HG03521 (cell line): ENCODE measurements around the gene HMCN1.
A peak's percentile ranks its signal among the peaks of the same experiment; 100 is the strongest.

ENCODE experiments used
- ATAC-seq: cut with Tn5 transposase; IDR thresholded peaks from one replicate; pipeline ENCODE4 v1.9.1; 2021; ENCODE audit warnings: mild to moderate bottlenecking, moderate library complexity; ENCODE audit not compliant: unreplicated experiment

Gene HMCN1

GRCh38 chr1:186063091-186063657 lies 329.0 kb downstream of the HMCN1 start:
- no peak for ATAC-seq

- no peak for ATAC-seq
Measured at GRCh38 chr1:186066411-186066810, 332.2 kb downstream of the HMCN1 start.

DNA sequence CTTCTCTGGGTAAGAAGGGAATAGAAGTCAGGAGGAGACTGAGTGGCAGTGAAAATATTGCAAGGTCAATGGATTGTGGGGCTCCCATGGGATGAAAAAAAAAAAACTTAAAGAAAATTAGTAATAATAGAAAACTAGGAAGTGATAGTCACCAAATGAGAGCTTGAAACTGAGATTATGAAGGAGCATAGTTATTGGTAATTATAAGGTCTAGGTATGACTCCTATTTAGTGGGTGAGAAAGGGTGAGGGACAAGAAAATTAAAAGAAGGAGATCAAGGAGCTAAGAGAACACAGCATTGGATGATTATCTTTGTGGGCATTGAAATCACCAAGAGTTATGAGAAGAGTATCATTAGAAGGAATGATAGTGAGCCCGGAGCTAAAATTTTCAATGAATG lies 339.5 kb downstream of the HMCN1 start:
- ATAC-seq = no peak

- ATAC-seq = no peak
Measured at GRCh38 chr1:186076006-186076405, 341.8 kb downstream of the HMCN1 start.

- peak; percentile 93 for ATAC-seq
Measured at GRCh38 chr1:186078245-186078644, 344.1 kb downstream of the HMCN1 start.

DNA sequence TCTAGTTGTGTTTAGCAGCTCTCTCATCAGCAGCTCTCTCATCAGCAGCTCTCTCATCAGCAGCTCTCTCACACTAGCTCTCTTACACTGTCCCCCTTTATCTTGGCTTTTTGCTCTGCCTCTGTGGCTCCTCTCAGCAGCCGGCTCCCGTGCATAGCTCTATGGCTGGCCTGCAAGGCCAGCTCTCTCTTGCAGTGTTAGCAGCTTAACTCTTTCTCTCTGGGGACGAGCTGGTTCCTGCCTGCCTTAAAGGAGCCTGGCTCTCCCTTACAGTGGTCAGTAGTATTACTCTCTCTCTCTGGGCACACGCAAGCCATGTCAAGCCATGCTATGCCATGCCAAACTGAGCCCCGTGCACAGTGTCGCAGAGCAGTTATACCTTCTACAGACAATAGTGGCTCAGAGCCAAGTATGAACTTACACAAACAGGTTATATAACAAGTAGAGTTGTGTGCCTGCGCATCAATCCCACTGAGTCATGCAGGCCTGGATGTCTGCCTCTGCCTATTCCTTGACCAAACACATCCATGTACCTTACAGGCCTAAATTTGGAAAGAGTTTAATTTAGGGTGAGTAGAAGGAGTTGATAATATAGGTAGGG lies 345.0 kb downstream of the HMCN1 start:
- no peak for ATAC-seq

GRCh38 chr1:186082235-186082937 lies 348.2 kb downstream of the HMCN1 start:
- peak; percentile 55 for ATAC-seq

GRCh38 chr1:186086583-186086982 lies 352.4 kb downstream of the HMCN1 start:
- no peak for ATAC-seq

GRCh38 chr1:186089940-186090339 lies 355.7 kb downstream of the HMCN1 start:
- ATAC-seq = no peak

GRCh38 chr1:186091222-186091720 lies 357.1 kb downstream of the HMCN1 start:
- no peak for ATAC-seq

GRCh38 chr1:186093437-186093836 lies 359.2 kb downstream of the HMCN1 start:
- ATAC-seq = no peak

- no peak for ATAC-seq
Measured at GRCh38 chr1:186094172-186094571, 360.0 kb downstream of the HMCN1 start.

DNA sequence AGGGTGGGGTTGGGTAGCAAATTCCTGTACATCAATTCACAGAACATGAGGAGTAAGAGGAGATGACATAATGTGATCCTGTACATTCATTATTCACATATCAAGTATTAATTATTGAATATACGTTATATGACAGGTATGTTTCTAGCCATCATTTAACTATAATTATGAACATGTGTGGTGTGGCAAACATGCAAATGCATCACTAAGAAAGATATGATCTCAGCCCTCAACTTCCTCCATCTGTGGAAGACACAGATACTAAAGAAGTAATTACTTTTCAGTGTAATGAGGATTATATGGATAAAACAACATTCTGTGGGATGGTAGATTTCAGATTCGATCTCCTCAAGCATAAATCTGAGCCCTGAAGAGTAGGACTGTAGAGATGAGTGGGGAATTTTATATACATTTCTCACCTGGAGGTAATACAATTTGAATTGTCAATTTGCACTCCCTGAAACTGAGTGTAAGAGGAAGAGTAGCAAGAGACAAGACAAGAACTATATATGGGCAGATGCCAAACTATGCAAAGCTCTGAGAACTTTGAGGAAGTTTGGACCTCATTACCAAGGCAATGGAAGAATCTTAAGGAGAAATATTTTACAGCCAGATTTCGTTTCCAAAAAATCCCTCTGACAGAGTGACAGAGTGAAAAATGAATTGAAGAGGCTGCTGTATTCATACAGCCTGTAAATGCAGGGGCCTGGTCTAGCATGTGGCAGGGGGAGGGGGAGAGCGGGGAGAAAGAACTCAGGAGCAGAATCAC lies 365.3 kb downstream of the HMCN1 start:
- ATAC-seq = no peak

DNA sequence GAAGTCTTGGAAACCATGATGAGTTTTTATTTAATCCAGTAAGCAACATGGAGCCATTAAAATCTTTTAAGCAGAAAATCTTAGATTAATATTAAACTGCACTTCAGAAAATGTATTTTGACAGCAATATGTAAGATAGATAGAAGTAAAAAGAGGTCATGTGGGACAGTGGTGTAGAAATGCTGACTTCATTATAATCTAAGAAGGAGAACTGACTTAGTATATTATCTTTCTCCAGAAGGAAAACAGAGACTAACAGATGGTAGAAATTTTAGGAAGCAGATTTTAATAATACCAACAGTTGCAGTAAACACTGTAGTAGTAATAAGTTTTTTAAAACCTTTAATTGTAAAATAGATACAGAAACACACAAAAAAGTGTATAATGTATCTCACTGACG lies 367.9 kb downstream of the HMCN1 start:
- ATAC-seq = no peak

DNA sequence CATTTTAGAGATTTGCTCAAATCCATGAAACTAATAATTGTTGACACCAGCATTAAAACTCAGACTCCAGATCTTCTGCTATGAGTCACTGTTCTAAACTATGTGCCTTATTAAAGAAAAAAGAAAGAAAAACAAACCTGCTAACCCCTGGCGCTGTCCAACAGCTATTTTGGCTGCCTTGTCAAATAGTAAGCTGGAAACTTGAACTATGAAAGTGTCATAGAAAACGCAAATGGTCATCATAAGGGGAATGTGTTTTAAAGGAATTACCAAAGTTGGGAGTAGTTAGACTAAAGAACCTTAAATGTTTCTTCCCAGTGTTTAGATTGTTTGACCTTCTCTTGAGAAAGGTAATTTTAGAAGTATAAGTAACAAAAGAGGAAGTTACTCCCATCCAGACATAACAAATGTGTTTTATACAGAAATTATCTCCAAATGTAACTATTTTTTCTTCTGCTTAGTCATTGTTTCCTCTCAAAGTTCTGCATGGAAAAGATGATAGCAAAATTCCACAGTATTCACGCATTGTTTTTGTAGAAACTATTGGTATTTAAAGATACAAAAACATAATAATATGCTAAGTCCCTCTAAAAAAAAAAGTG lies 368.5 kb downstream of the HMCN1 start:
- ATAC-seq = no peak

DNA sequence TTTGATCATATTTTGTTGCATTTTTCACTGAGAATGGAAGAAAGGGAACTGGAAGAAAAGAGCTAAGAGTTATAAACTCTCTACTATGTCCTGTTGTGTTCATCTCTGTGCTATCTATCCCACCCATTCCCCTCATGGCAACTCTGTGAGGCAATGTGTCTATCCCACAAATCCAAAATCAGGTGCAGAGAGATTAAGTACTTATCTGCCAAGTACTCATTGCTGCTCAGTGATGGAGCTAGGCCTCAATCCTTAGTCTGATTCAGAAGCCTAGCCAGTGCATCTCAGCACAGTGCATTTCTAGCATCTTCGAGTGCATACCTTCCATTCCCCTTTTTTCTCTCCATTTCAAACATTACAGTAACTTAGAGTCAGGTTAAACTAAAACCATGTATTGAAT lies 370.3 kb downstream of the HMCN1 start:
- no peak for ATAC-seq

GRCh38 chr1:186112280-186112679 lies 378.1 kb downstream of the HMCN1 start:
- ATAC-seq = no peak

- ATAC-seq = no peak
Measured at GRCh38 chr1:186113461-186113860, 379.3 kb downstream of the HMCN1 start.

DNA sequence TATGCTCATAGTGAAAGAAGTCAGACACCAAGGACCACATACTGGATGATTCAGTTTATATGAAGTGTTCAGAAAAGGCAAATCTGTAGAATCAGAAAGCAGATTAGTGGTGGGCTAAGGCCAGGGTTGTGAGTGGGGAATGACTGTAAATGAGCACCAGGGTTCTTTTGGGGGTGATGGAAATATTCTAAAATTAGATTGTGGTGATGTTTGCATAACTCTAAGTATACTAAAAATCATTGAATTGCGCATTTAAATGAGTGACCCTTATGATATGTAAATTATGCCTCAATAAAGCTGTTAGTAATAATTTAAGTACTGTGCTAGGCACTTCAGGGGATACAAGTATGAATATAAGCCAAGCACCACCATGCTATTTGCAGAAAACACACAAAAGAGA lies 384.5 kb downstream of the HMCN1 start:
- no peak for ATAC-seq

DNA sequence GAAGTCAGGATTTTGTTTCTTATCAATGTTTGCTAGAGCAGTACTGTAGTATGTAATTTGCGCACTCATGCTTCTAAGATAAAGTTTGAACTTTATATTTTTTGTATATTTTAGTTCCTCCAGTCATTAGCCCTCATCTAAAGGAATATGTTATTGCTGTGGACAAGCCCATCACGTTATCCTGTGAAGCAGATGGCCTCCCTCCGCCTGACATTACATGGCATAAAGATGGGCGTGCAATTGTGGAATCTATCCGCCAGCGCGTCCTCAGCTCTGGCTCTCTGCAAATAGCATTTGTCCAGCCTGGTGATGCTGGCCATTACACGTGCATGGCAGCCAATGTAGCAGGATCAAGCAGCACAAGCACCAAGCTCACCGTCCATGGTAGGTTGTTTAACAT lies 388.6 kb downstream of the HMCN1 start:
- no peak for ATAC-seq

GRCh38 chr1:186125035-186125434 lies 390.8 kb downstream of the HMCN1 start:
- ATAC-seq = no peak
